Karpas-422 (cell line): ENCODE data around the gene CREB5. TPM values are rescaled to one million over a fixed set of nuclear protein-coding genes. Genes with fewer than 3 reads are reported as not detected.

Experiments
- DNase-seq: peaks from one replicate; pipeline ENCODE4 v3.0.0-alpha.2; 2015
- H2AFZ ChIP-seq: fragments of 200-600 bp; sonication (generic); 2 replicates; pipeline ENCODE4 v1.6.1; 2014; ENCODE audit warnings: antibody characterized with exemption, low read length, mixed read lengths
- H3K27ac ChIP-seq: fragments of 200-600 bp; sonication (generic); 2 replicates; pipeline ENCODE4 v1.5.1; 2014; ENCODE audit warnings: mild to moderate bottlenecking, low read length, moderate library complexity
- H3K27me3 ChIP-seq: fragments of 200-600 bp; sonication (generic); 2 replicates; pipeline ENCODE4 v1.6.1; 2014; ENCODE audit warnings: low read length, mixed read lengths
- H3K36me3 ChIP-seq: fragments of 200-600 bp; sonication (generic); 2 replicates; pipeline ENCODE4 v1.6.1; 2014; ENCODE audit warnings: low read length, mixed read lengths; ENCODE audit not compliant: insufficient read depth
- H3K4me1 ChIP-seq: fragments of 200-600 bp; sonication (generic); 2 replicates; pipeline ENCODE4 v1.6.1; 2014; ENCODE audit warnings: mild to moderate bottlenecking, low read length, mixed read lengths
- H3K4me2 ChIP-seq: fragments of 200-600 bp; sonication (generic); 2 replicates; pipeline ENCODE4 v1.6.1; 2014; ENCODE audit warnings: low read length, low read depth, mild to moderate bottlenecking; ENCODE audit not compliant: poor library complexity, severe bottlenecking
- H3K4me3 ChIP-seq: fragments of 200-600 bp; sonication (generic); 2 replicates; pipeline ENCODE4 v1.5.1; 2014; ENCODE audit warnings: mild to moderate bottlenecking, antibody characterized with exemption, low read length, mixed read lengths
- H3K79me2 ChIP-seq: fragments of 200-600 bp; sonication (generic); 2 replicates; pipeline ENCODE4 v1.6.1; 2014; ENCODE audit warnings: mild to moderate bottlenecking, low read length, mixed read lengths
- H3K9ac ChIP-seq: fragments of 200-600 bp; sonication (generic); 2 replicates; pipeline ENCODE4 v1.6.0; 2014; ENCODE audit warnings: low read length
- H3K9me2 ChIP-seq: fragments of 200-600 bp; sonication (generic), shearing (Covaris generic); replicated peaks from 2 replicates; pipeline ENCODE4 v1.6.0; 2014; ENCODE audit warnings: mild to moderate bottlenecking, low read length, moderate library complexity; ENCODE audit not compliant: insufficient read depth
- H3K9me3 ChIP-seq: fragments of 300-700, 200-600 bp; sonication (generic); 2 replicates; pipeline ENCODE4 v1.6.1; 2014; ENCODE audit warnings: low read length, mixed read lengths
- H4K20me1 ChIP-seq: fragments of 200-600 bp; sonication (generic); 2 replicates; pipeline ENCODE4 v1.6.1; 2014; ENCODE audit warnings: mild to moderate bottlenecking, antibody characterized with exemption, low read length, low read depth; ENCODE audit not compliant: insufficient read depth
- total RNA-seq: library from RNA; depleted of rRNA; stranded (reverse); fragments of >200 nt; shearing (Covaris generic); gene quantifications from 2 replicates; pipeline ENCODE4 v1.2.3, GENCODE V29; 2014; ENCODE audit warnings: low replicate concordance

The CREB5 gene
- total RNA-seq, 1 experiment from 2014 or later, result 52.1 TPM

DNA sequence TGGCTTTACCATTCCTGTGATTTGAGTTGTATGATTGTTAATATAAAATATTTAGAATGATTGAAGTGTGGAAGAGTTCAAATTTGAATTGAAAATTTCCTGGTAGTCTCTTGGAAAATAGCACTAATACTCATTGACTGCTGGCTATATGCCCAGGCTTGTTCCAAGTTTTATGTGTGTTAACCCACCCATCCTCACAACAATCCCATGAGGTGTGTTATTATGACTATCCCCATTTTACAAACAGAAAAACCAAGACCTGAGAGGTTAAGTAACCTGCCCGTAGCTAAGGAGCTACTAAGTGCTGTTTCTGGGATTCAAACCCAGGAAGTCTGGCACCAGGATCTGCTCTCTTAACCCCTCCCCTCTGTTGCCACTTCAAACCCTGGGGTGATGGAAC is 213.9 kb downstream of the CREB5 start:
- no peak for DNase-seq
- Histone ChIP-seq H2AFZ (no peak overlapping the region), H3K9me2 (no peaks in the 10 kb centered on the region), H4K20me1 (peaks cover 66% of the 10 kb centered on the region), H3K9ac (no peak overlapping the region), H3K27ac (no peak overlapping the region), H3K79me2 (no peaks in the 10 kb centered on the region), H3K4me2 (no peak overlapping the region), H3K4me3 (no peak overlapping the region), H3K36me3 (no peaks in the 10 kb centered on the region), H3K4me1 (peaks cover 36% of the 10 kb centered on the region), H3K27me3 (no peaks in the 10 kb centered on the region), H3K9me3 (no peaks in the 10 kb centered on the region)

DNA sequence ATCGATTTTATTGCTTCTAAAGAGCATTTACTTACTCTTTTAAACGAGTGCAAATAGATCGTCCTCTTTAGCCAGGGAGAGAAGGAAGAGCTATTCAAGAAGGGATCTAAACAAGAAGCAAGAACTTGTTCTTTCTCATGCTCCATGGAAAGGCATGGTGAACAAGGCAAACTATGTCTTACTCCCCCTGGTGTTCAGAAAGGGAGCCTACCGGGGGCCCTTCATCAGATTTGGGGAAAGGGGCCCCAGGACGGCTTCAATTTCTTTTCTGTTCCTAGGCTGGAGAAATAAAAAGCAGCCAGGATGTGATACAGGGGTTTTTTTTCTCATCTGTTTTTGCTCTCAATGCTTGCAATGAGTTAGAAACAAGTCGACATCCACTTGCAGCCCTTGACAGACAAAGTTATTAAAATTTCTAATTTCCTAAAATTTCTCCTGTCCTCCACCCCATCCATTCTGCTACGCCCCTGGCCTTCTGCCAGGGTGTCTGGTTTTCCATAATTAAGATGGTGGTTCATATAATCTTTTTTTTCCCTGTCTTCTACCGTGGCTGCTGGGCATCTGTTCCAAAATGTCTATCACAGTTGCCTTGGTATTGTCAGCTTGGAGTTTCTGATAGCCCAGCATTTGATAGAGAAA is 214.4 kb downstream of the CREB5 start:
- Histone ChIP-seq H3K27ac (no peak overlapping the region), H3K4me2 (peak overlapping the region; percentile 20), H4K20me1 (peaks cover 72% of the 10 kb centered on the region), H3K9me3 (no peaks in the 10 kb centered on the region), H3K9ac (no peak overlapping the region), H3K4me3 (no peak overlapping the region), H2AFZ (no peak overlapping the region), H3K79me2 (no peaks in the 10 kb centered on the region), H3K27me3 (no peaks in the 10 kb centered on the region), H3K4me1 (peaks cover 36% of the 10 kb centered on the region), H3K9me2 (no peaks in the 10 kb centered on the region), H3K36me3 (no peaks in the 10 kb centered on the region)
- DNase-seq, result peak; percentile 81

GRCh38 chr7:28627263-28627653 is 214.9 kb downstream of the CREB5 start:
- Histone ChIP-seq H3K4me1 (peaks cover 36% of the 10 kb centered on the region), H3K9me2 (no peaks in the 10 kb centered on the region), H2AFZ (no peak overlapping the region), H3K79me2 (no peaks in the 10 kb centered on the region), H3K9me3 (no peaks in the 10 kb centered on the region), H3K27ac (no peak overlapping the region), H3K27me3 (no peaks in the 10 kb centered on the region), H3K36me3 (no peaks in the 10 kb centered on the region), H3K4me2 (peak overlapping the region; percentile 20), H3K4me3 (no peak overlapping the region), H3K9ac (no peak overlapping the region), H4K20me1 (peaks cover 76% of the 10 kb centered on the region)
- no peak for DNase-seq

DNA sequence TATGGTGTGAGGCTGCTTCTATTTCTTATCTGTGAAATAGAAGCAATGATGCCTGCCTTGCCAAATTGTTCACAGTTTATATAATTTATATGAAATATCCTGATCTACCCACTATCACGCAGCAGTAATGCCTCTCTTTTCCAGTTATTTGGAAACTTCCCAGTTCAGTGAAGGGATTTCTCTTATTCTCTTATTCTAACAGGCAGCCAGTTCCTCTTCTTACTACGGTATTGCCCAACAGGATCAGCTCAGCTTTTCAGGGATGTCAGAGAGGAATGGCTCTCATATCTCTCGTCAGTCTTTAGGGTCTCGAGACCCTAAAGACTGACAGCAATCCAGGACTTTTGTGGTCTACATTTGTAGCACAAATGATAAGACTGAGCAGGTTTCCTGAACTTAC is 215.6 kb downstream of the CREB5 start:
- no peak overlapping the region for H3K4me3 ChIP-seq
- H3K27me3 ChIP-seq, result no peaks in the 10 kb centered on the region
- no peaks in the 10 kb centered on the region for H3K79me2 ChIP-seq
- H3K4me2 ChIP-seq, result no peak overlapping the region
- no peaks in the 10 kb centered on the region for H3K9me3 ChIP-seq
- H4K20me1 ChIP-seq, result peaks cover 81% of the 10 kb centered on the region
- no peak for DNase-seq
- no peaks in the 10 kb centered on the region for H3K36me3 ChIP-seq
- peaks cover 36% of the 10 kb centered on the region for H3K4me1 ChIP-seq
- H2AFZ ChIP-seq, result no peak overlapping the region
- H3K9ac ChIP-seq, result no peak overlapping the region
- H3K27ac ChIP-seq, result no peak overlapping the region
- no peaks in the 10 kb centered on the region for H3K9me2 ChIP-seq

DNA sequence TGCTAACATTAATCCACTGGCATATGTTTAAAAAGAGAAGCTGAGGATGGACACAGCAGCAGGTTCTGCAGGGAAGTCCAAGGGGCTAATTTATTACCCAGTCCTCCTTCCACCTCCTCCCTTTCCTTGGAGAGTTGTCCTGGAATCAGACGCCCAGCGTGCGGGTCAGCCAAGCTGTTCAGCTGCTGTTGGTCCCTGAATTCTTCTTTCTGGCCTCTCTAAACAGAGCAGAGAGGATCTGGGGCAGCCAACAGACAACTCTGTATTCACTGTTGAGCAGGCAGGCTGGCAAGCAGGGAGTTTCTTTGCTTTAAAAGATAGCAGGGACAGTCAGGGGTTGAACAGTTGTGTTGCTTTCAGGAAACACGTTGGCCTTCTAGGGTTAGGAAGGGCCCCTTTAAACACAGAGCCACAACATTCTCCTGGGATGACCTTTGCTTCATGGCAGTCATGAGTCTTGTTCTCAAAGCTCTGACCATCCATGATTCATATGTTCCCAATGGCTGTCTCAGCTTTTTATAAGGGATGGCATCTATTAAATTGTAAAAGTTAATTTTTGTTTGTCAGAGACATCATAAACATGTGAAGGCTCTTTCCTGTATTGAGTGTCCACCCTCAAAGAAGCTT is 217.0 kb downstream of the CREB5 start:
- H3K9ac ChIP-seq, result no peak overlapping the region
- H4K20me1 ChIP-seq, result peaks cover 81% of the 10 kb centered on the region
- H3K9me2 ChIP-seq, result no peaks in the 10 kb centered on the region
- H2AFZ ChIP-seq, result no peak overlapping the region
- no peaks in the 10 kb centered on the region for H3K36me3 ChIP-seq
- no peak for DNase-seq
- no peaks in the 10 kb centered on the region for H3K9me3 ChIP-seq
- H3K79me2 ChIP-seq, result no peaks in the 10 kb centered on the region
- peaks cover 29% of the 10 kb centered on the region for H3K4me1 ChIP-seq
- no peak overlapping the region for H3K4me3 ChIP-seq
- H3K27ac ChIP-seq, result no peak overlapping the region
- H3K27me3 ChIP-seq, result no peaks in the 10 kb centered on the region
- H3K4me2 ChIP-seq, result peak overlapping the region; percentile 28

DNA sequence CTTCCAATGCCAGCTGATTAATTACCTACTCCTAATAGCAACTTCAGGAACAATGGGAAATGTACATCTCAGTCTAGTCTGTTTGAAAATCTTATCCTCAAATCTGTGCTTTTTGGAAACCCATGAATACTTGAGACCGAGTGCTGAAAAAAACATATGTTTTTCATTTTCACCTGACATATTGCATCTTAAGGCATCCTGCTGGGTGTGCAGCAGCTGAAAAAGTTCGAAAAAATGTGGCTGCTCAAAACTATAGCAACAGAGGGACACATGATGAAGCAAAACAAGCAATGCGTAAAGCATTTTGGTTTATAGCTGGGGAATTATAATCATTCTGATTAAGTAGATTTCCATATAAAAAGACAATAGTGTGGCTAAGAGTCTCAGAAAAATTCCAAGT is 218.0 kb downstream of the CREB5 start:
- H3K9ac ChIP-seq, result no peak overlapping the region
- H3K36me3 ChIP-seq, result no peaks in the 10 kb centered on the region
- H4K20me1 ChIP-seq, result peaks cover 88% of the 10 kb centered on the region
- no peaks in the 10 kb centered on the region for H3K9me2 ChIP-seq
- no peaks in the 10 kb centered on the region for H3K27me3 ChIP-seq
- peaks cover 29% of the 10 kb centered on the region for H3K4me1 ChIP-seq
- no peak overlapping the region for H2AFZ ChIP-seq
- H3K79me2 ChIP-seq, result no peaks in the 10 kb centered on the region
- no peak for DNase-seq
- no peak overlapping the region for H3K27ac ChIP-seq
- no peaks in the 10 kb centered on the region for H3K9me3 ChIP-seq
- no peak overlapping the region for H3K4me3 ChIP-seq
- H3K4me2 ChIP-seq, result no peak overlapping the region

DNA sequence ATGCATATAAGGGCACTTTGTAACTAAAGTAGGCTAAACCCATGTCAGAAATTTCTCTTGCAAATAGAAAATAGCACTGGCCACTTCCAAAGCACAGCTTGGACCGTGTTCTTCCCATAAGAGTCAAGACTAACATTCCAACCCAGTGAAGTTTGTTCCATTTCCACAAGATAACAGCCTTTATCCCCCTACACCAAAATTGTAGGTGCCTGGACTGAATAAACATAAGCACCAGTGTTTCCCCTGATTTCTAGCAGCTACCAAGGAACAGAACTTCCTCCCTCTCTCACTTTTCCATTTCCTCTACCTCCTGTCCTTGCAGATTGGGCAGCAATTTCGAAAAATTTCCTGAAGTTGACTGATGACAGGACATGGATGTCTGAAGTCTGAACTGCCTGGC is 219.7 kb downstream of the CREB5 start:
- Histone ChIP-seq H3K27me3 (no peaks in the 10 kb centered on the region), H3K9me3 (no peaks in the 10 kb centered on the region), H3K4me3 (no peak overlapping the region), H2AFZ (no peak overlapping the region), H3K9me2 (no peaks in the 10 kb centered on the region), H4K20me1 (peaks cover 87% of the 10 kb centered on the region), H3K4me2 (no peak overlapping the region), H3K4me1 (peaks cover 21% of the 10 kb centered on the region), H3K27ac (no peak overlapping the region), H3K9ac (no peak overlapping the region), H3K36me3 (no peaks in the 10 kb centered on the region), H3K79me2 (no peaks in the 10 kb centered on the region)
- DNase-seq, result no peak

DNA sequence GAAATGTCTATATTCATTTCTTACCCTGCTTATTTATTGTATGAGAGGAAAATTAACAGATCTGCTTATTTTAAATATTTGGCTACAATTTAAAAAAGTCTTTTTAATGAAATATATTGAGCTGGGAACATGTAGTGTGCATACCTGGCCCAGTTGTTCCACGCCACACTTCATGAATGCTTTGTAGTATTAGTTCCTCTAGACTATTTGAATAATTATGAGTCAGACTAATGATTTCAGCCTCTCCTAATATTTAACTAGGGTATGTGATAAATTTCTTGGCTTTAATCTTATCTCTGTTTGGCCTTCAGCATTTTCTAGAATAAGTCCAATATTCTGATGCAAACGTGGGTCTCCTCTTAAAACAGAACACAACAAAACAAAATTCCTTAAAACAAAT is 226.6 kb downstream of the CREB5 start:
- Histone ChIP-seq H3K27ac (no peak overlapping the region), H3K9me3 (no peaks in the 10 kb centered on the region), H3K36me3 (no peaks in the 10 kb centered on the region; the same call in 1 of the 2 replicates), H3K4me2 (no peak overlapping the region), H3K9ac (no peak overlapping the region), H3K4me1 (peaks cover 11% of the 10 kb centered on the region), H4K20me1 (peaks cover 73% of the 10 kb centered on the region), H3K79me2 (no peaks in the 10 kb centered on the region), H3K9me2 (no peaks in the 10 kb centered on the region), H2AFZ (no peak overlapping the region), H3K27me3 (no peaks in the 10 kb centered on the region), H3K4me3 (no peak overlapping the region)
- no peak for DNase-seq
